Activated CD4-positive, alpha-beta T cell treated with anti-CD3 and anti-CD28 coated beads for 36 hours (primary cell): ENCODE data around the gene BAD. TPM values are rescaled to one million over a fixed set of nuclear protein-coding genes. Genes with fewer than 3 reads are reported as not detected.
"Not testable (repeated sequence)": the region's sequence is repeated elsewhere in the genome, so short reads cannot be mapped to it uniquely, and the experiment has no call there.

Source experiments
- ATAC-seq: fragments of 200-7000 bp; cut with Tn5 transposase; one replicate; pipeline ENCODE4 v1.10.0; 2021; ENCODE audit warnings: mild to moderate bottlenecking, moderate library complexity
- CTCF ChIA-PET: fragments of 350-600 bp; sonication (Branson Sonifier 250); formaldehyde crosslinking; loops from one replicate; lab custom pipeline; 2021; ENCODE audit warnings: antibody characterized with exemption; lab: Charles Lee
- POLR2A ChIA-PET: fragments of 350-600 bp; sonication (Branson Sonifier 250); formaldehyde crosslinking; loops from one replicate; lab custom pipeline; 2021; ENCODE audit warnings: antibody characterized with exemption, inconsistent platforms; lab: Charles Lee
- DNase-seq: peaks from one replicate; pipeline ENCODE4 v3.0.0-alpha.2; 2020
- H3K27ac Mint-ChIP-seq: one replicate; pipeline ENCODE4 v1.8.0; 2021; ENCODE audit warnings: mixed read lengths
- H3K27me3 Mint-ChIP-seq: one replicate; pipeline ENCODE4 v1.8.0; 2021; ENCODE audit warnings: mixed read lengths
- H3K36me3 Mint-ChIP-seq: one replicate; pipeline ENCODE4 v1.8.0; 2021; ENCODE audit warnings: low read depth, mixed read lengths
- H3K4me1 Mint-ChIP-seq: one replicate; pipeline ENCODE4 v1.8.0; 2021; ENCODE audit warnings: mixed read lengths
- H3K4me3 Mint-ChIP-seq: one replicate; pipeline ENCODE4 v1.8.0; 2021; ENCODE audit warnings: mild to moderate bottlenecking, moderate library complexity, mixed read lengths
- H3K9me3 Mint-ChIP-seq: one replicate; pipeline ENCODE4 v1.8.0; 2021; ENCODE audit warnings: low read depth, mixed read lengths
- intact Hi-C, 2 experiments: fragments of 100-400 bp; cut with DNase I in 1 of 2; cut with micrococcal nuclease in 1 of 2; formaldehyde crosslinking; loops; one replicate each; pipeline versions ENCODE4 v1.14.2 to v1.15.1; 2022 to 2024; cut with DNase I, micrococcal nuclease
- total RNA-seq, 2 experiments: library from RNA; stranded (reverse); gene quantifications; one replicate each; pipeline ENCODE4 v1.2.3, GENCODE V29; 2021

BAD gene
- total RNA-seq, 2 experiments from 2014 or later: 21.3 to 22.9 TPM

DNA sequence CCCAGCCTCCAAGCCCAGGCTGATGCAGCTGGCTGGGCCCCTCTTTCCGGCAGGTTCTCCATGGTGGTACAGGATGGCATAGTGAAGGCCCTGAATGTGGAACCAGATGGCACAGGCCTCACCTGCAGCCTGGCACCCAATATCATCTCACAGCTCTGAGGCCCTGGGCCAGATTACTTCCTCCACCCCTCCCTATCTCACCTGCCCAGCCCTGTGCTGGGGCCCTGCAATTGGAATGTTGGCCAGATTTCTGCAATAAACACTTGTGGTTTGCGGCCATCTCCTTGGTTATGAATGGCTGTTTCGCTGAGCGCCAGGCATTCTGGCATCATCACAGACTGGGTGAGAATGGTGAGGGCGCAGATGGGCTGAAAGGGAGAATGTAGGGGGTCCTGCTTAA is 37.1 kb upstream of the BAD start:
- Mint-ChIP-seq H3K9me3 (no peaks in the 10 kb centered on the region), H3K27me3 (no peaks in the 10 kb centered on the region), H3K4me1 (peaks cover 19% of the 10 kb centered on the region), H3K36me3 (peaks cover 23% of the 10 kb centered on the region), H3K27ac (no peak overlapping the region), H3K4me3 (no peak overlapping the region)
- POLR2A ChIA-PET: no interaction called here
- CTCF ChIA-PET: no interaction called here
- intact Hi-C loops: no loop called here
- ATAC-seq (no peak), DNase-seq (no peak)

DNA sequence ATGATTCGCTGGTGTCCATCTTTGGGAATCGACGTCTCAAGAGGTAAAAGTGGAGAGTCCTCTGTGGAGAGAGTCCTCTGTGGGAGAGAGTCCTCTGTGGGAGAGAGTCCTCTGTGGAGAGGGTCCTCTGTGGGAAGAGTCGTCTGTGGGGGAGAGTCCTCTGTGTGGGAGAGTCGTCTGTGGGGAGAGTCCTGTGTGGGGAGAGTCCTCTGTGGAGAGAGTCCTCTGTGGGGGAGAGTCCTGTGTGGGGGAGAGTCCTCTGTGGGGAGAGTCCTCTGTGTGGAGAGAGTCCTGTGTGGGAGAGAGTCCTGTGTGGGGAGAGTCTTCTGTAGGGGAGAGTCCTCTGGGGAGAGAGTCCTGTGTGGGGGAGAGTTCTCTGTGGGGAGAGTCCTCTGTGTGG is 36.6 kb upstream of the BAD start:
- no peak for ATAC-seq
- intact Hi-C loops: no loop called here
- peaks cover 24% of the 10 kb centered on the region for H3K4me1 Mint-ChIP-seq
- CTCF ChIA-PET: no interaction called here
- H3K27me3 Mint-ChIP-seq: no peaks in the 10 kb centered on the region
- peaks cover 29% of the 10 kb centered on the region for H3K36me3 Mint-ChIP-seq
- H3K27ac Mint-ChIP-seq: no peak overlapping the region
- no peak for DNase-seq
- H3K4me3 Mint-ChIP-seq: no peak overlapping the region
- no peaks in the 10 kb centered on the region for H3K9me3 Mint-ChIP-seq
- POLR2A ChIA-PET: no interaction called here

DNA sequence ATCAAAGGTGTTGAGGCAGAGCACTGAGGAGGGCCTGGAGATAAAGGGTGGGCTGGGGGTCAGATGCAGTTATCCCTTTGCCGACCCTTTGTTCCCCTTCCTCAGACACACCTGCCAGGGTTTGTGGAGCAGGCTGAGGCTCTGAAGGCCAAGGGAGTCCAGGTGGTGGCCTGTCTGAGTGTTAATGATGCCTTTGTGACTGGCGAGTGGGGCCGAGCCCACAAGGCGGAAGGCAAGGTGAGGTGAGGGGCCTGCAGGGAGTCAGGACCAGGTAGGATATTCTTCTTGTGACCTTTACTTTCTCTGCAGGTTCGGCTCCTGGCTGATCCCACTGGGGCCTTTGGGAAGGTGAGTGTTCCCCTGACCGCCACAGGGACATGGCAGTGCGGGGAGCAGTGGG is 36.1 kb upstream of the BAD start:
- intact Hi-C loops: no loop called here
- DNase-seq (no peak), ATAC-seq (no peak)
- H3K4me3 Mint-ChIP-seq: no peak overlapping the region
- POLR2A ChIA-PET: no interaction called here
- H3K4me1 Mint-ChIP-seq: peaks cover 24% of the 10 kb centered on the region
- no peak overlapping the region for H3K27ac Mint-ChIP-seq
- H3K27me3 Mint-ChIP-seq: no peaks in the 10 kb centered on the region
- CTCF ChIA-PET: no interaction called here
- peaks cover 29% of the 10 kb centered on the region for H3K36me3 Mint-ChIP-seq
- H3K9me3 Mint-ChIP-seq: no peaks in the 10 kb centered on the region

DNA sequence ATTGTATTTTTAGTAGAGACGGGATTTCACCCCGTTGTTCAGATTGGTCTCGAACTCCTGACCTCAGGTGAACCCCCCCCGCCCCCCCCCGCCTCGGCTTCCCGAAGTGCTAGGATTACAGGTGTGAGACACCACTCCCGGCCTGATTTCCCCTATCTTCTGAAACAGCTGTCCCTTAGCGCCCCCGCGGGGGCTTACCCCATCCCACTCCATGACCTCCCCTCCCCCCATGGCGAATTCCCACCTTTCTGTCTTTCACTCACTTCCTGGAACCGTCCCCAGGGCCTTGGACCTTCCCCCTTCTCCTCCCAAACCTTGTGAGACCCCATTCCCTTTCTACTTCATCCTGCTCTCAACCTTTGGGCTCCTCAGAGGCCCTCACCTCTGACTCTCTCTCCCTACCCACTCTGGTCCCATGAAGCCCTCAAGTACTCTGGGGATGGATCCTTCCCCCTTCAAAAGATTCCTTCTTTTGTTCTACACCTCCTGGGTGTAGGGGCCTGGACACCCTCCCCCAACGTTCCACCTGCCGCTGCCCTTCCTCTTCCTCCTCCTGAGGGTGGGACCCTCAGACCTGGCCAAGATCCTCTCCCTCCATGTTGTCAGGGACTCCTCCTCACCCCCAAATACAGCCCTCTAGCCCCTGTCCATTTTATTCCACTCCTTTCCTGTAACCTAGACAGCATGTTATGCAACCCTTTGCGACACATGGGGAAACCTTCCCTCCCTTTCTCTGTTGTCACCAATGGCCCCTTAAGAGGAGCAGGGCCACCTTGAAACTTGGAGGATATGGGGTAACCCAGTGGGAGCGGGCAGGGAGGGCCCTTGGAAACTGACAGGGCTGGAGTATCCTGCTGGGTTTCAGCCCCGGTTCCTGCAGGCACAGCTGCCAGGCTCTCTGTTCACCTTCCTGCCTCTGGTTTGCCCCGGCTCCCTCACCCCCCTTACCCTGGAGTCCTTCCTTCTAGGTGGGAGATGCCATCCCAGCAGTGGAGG is 34.6 kb upstream of the BAD start:
- no peaks in the 10 kb centered on the region for H3K27me3 Mint-ChIP-seq
- H3K27ac Mint-ChIP-seq: peak overlapping the region; percentile 99
- H3K4me1 Mint-ChIP-seq: peaks cover 26% of the 10 kb centered on the region
- no peaks in the 10 kb centered on the region for H3K9me3 Mint-ChIP-seq
- peak overlapping the region; percentile 97 for H3K4me3 Mint-ChIP-seq
- intact Hi-C loops: loop anchor here (1.0 to 5.0 kb wide), 9 partner anchors 12 to 1592 kb away; partner anchors contain the start of genes RPS6KA4 (in 2 of the 2), CCDC88B (in 1 of the 2), HNRNPUL2 (in 1 of the 2) and MARK2 (in 1 of the 2)
- POLR2A ChIA-PET: interaction anchor here (1.2 kb wide), 1 partner anchor 36 kb away, joined by 3 read pairs; no protein-coding TSS in a partner anchor
- CTCF ChIA-PET: interaction anchor here (0.8 to 3.3 kb wide), 3 partner anchors 13 to 113 kb away, joined by 3 to 33 read pairs (median 10); partner anchors contain the start of gene FERMT3
- H3K36me3 Mint-ChIP-seq: peaks cover 35% of the 10 kb centered on the region
- ATAC-seq: no peak
- DNase-seq: no peak

DNA sequence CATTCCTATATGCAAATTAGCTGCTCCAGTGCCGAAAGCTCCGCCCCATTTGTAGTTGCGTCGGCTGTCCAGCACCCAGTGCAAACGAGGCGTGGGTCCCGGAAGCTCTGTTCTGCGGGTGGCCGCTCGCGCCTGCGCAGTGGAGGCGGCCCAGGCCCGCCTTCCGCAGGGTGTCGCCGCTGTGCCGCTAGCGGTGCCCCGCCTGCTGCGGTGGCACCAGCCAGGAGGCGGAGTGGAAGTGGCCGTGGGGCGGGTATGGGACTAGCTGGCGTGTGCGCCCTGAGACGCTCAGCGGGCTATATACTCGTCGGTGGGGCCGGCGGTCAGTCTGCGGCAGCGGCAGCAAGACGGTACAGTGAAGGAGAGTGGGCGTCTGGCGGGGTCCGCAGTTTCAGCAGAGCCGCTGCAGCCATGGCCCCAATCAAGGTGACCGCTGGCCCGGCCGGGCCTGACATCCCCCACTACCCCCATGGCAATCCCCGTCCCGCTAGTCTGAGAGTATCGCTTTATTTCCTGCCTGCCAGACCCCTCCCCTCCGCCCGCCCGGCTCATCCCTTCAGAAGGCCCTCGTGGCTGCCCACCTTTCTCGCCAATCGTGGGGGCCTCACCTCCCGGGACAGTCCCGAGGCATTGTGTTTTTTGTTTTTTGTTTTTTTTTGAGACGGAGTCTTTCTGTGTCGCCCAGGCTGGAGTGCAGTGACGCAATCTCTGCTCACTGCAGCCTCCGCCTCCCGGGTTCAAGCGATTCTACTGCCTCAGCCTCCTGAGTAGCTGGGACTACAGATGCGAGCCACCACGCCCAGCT is 33.7 kb upstream of the BAD start, which contains the start of gene PRDX5:
Gene PRDX5 (plus strand): TSS at position 161 of the 805 bp plus-strand sequence. CDS start 95 bp downstream, at position 256.
- CTCF ChIA-PET: interaction anchor here (0.6 to 3.3 kb wide), 20 partner anchors 10 to 133 kb away, joined by 3 to 36 read pairs (median 4); partner anchors contain the start of genes CATSPERZ, ESRRA, FERMT3 and FKBP2
- POLR2A ChIA-PET: interaction anchor here (0.6 to 1.7 kb wide), 19 partner anchors 13 to 1653 kb away, joined by 3 to 18 read pairs (median 5); partner anchors contain the start of genes C11orf98, CSKMT, ESRRA and FERMT3
- DNase-seq (peak; percentile 97), ATAC-seq (peak; percentile 84)
- peak within 1 kb of the TSS; percentile 97 for H3K4me3 Mint-ChIP-seq
- H3K36me3 Mint-ChIP-seq: peaks cover 35% of the 10 kb centered on the region
- H3K9me3 Mint-ChIP-seq: no peaks in the 10 kb centered on the region
- H3K27ac Mint-ChIP-seq: peak within 1 kb of the TSS; percentile 99
- intact Hi-C loops: loop anchor here (1.0 to 5.0 kb wide), 16 partner anchors 13 to 1591 kb away; partner anchors contain the start of genes CCDC88B (in 2 of the 2), ESRRA (in 2 of the 2), RPS6KA4 (in 2 of the 2) and BAD (in 1 of the 2)
- no peaks in the 10 kb centered on the region for H3K27me3 Mint-ChIP-seq
- peaks cover 26% of the 10 kb centered on the region for H3K4me1 Mint-ChIP-seq

DNA sequence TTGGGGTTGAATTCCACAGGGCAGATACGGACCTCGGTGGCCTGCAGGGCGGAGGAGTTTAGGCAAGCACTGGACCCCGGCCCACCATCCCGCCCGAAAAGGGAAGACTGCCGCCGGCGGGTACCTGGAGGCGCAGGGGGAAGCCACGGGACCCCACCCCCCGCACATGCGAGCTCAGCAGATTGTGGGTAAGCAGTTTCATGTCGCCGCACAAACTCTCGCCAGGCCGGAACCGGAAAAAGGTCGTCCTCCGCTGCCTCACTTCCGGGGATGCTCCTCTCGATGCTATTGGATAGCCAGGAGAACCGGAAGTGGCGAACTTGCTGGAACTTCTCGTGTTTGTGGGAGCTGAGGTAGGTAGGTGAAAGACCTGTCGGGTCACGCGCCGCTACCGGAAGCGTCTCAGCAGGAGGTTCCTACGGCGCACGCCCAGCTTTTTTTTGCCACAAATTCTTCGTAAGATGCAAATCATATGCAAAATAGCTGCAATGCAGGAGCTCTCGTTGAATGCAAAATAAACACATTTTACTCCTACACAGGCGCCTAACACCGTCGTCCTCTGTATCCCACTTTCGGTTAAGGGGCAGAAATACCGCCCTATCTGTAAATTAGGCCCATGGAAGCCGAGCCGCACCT is 33.0 kb upstream of the BAD start, which contains the start of gene TRMT112:
Gene TRMT112 (minus strand): TSS at position 235 of the 636 bp plus-strand sequence. CDS start 33 bp downstream, at position 202.
- ChIA-PET POLR2A (interaction anchor here (0.6 to 1.7 kb wide), 19 partner anchors 13 to 1652 kb away, joined by 3 to 18 read pairs (median 5); partner anchors contain the start of genes C11orf98, CSKMT, ESRRA and FERMT3), CTCF (interaction anchor here (0.6 to 3.3 kb wide), 20 partner anchors 10 to 1634 kb away, joined by 3 to 36 read pairs (median 4); partner anchors contain the start of genes CATSPERZ, ESRRA, FERMT3 and FKBP2)
- ATAC-seq (peak; percentile 85), DNase-seq (peak; percentile 98)
- H3K9me3 Mint-ChIP-seq: no peaks in the 10 kb centered on the region
- H3K27me3 Mint-ChIP-seq: no peaks in the 10 kb centered on the region
- H3K4me1 Mint-ChIP-seq: peaks cover 31% of the 10 kb centered on the region
- peak within 1 kb of the TSS; percentile 99 for H3K27ac Mint-ChIP-seq
- intact Hi-C loops: loop anchor here (1.0 to 5.0 kb wide), 11 partner anchors 12 to 1590 kb away; partner anchors contain the start of genes ESRRA (in 2 of the 2), BAD (in 1 of the 2), CCDC88B (in 1 of the 2) and FKBP2 (in 1 of the 2)
- peaks cover 35% of the 10 kb centered on the region for H3K36me3 Mint-ChIP-seq
- H3K4me3 Mint-ChIP-seq: peak within 1 kb of the TSS; percentile 97

DNA sequence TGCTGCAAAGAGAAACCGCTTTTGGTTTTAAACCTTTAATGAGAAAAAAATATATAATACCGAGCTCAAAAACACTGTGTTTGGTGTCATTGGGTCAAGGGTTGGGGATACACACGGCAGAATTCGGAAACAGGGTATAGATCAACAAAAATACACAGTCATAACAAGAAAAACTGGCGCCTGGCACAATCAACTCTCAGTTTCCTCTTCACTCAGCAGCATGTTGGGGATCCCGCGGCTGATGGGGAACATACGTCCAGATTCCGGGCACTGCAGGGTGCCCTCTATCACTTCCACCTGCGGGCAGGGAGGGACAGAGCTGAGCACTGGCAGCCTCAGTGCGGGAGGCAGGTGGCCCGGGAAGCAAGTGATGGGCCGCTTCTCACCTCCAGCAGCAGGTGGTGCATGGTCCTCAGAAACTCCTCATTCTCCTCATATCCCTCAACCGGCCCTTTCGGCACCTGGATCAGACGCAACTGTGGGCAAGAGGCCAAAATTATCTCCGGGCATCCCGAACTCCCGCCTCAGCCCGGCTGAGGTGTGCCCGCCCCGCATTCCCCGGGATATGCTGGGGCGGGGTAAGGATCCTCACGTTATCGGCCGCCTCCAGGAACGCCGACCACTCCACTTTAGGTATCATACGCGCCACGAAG is 32.3 kb upstream of the BAD start:
- Mint-ChIP-seq H3K9me3 (no peaks in the 10 kb centered on the region), H3K4me3 (peak overlapping the region; percentile 97), H3K27ac (peak overlapping the region; percentile 99), H3K36me3 (peaks cover 33% of the 10 kb centered on the region), H3K27me3 (no peaks in the 10 kb centered on the region), H3K4me1 (peaks cover 31% of the 10 kb centered on the region)
- intact Hi-C loops: loop anchor here (1.0 to 5.0 kb wide), 11 partner anchors 11 to 1589 kb away; partner anchors contain the start of genes ESRRA (in 2 of the 2), BAD (in 1 of the 2), CCDC88B (in 1 of the 2) and FKBP2 (in 1 of the 2)
- DNase-seq (peak; percentile 55), ATAC-seq (peak; percentile 3)
- ChIA-PET CTCF (interaction anchor here (0.6 to 3.3 kb wide), 11 partner anchors 13 to 1633 kb away, joined by 3 to 36 read pairs (median 5); partner anchors contain the start of genes CATSPERZ, ESRRA, FKBP2 and NUDT22), POLR2A (interaction anchor here (0.6 to 1.7 kb wide), 11 partner anchors 15 to 1603 kb away, joined by 3 to 18 read pairs (median 5); partner anchors contain the start of genes FERMT3, SF1 and STIP1)

DNA sequence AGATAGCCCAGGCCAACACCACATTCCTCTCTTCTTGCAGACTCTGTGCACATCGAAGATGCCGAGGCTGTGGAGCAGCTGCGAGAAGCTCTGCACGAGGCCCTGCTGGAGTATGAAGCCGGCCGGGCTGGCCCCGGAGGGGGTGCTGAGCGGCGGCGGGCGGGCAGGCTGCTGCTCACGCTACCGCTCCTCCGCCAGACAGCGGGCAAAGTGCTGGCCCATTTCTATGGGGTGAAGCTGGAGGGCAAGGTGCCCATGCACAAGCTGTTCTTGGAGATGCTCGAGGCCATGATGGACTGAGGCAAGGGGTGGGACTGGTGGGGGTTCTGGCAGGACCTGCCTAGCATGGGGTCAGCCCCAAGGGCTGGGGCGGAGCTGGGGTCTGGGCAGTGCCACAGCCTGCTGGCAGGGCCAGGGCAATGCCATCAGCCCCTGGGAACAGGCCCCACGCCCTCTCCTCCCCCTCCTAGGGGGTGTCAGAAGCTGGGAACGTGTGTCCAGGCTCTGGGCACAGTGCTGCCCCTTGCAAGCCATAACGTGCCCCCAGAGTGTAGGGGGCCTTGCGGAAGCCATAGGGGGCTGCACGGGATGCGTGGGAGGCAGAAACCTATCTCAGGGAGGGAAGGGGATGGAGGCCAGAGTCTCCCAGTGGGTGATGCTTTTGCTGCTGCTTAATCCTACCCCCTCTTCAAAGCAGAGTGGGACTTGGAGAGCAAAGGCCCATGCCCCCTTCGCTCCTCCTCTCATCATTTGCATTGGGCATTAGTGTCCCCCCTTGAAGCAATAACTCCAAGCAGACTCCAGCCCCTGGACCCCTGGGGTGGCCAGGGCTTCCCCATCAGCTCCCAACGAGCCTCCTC is 31.4 kb upstream of the BAD start:
- intact Hi-C loops: loop anchor here (2.0 to 5.0 kb wide), 4 partner anchors 41 to 1589 kb away; partner anchors contain the start of genes HNRNPUL2 (in 1 of the 2), OTUB1 (in 1 of the 2), RPS6KA4 (in 1 of the 2) and SAC3D1 (in 1 of the 2)
- Mint-ChIP-seq H3K27ac (peak overlapping the region; percentile 99), H3K36me3 (peaks cover 28% of the 10 kb centered on the region), H3K4me1 (peaks cover 33% of the 10 kb centered on the region), H3K4me3 (peak overlapping the region; percentile 97)
- H3K9me3 Mint-ChIP-seq, DNase-seq, H3K27me3 Mint-ChIP-seq, ATAC-seq: not testable (repeated sequence)
- CTCF ChIA-PET: interaction anchor here (0.6 to 3.3 kb wide), 5 partner anchors 12 to 90 kb away, joined by 3 to 36 read pairs (median 4); partner anchors contain the start of genes ESRRA and NUDT22
- POLR2A ChIA-PET: interaction anchor here (0.5 to 0.8 kb wide), 3 partner anchors 364 to 1602 kb away, joined by 3 to 4 read pairs (median 3); no protein-coding TSS in a partner anchor
